SK-N-MC (cell line): ENCODE measurements around the gene SDF4.

Experiments
- EZH2 ChIP-seq: fragments of 200-600 bp; sonication (generic); IDR thresholded peaks from one replicate; pipeline ENCODE4 v1.6.1; 2017; ENCODE audit warnings: antibody characterized with exemption
- POLR2AphosphoS5 ChIP-seq: IDR thresholded peaks from 2 replicates; pipeline ENCODE4 v1.6.1; 2012; ENCODE audit warnings: mild to moderate bottlenecking, low read depth, low read length, borderline replicate concordance

DNA sequence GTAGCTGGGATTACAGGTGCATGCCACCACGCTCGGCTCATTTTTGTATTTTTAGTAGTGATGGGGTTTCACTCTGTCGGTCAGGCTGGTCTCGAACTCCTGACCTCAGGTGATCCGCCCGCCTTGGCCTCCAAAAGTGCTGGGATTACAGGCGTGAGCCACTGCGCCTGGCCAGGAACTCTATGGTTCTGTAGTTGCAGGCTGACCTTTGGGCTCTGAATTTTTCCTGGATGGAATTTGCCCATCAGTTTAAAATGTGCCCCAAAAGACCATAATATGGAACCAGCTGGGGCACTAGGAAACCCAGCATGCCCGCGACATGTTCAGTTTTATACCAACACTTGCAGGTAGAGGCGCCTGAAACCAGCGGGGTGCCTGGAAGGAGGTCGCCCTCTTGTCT is 46.8 kb upstream of the SDF4 start:
- no peak for TF ChIP-seq EZH2
- no peak for TF ChIP-seq POLR2AphosphoS5
